Measurements from ENCODE around the gene MVB12B.

Gene MVB12B

DNA sequence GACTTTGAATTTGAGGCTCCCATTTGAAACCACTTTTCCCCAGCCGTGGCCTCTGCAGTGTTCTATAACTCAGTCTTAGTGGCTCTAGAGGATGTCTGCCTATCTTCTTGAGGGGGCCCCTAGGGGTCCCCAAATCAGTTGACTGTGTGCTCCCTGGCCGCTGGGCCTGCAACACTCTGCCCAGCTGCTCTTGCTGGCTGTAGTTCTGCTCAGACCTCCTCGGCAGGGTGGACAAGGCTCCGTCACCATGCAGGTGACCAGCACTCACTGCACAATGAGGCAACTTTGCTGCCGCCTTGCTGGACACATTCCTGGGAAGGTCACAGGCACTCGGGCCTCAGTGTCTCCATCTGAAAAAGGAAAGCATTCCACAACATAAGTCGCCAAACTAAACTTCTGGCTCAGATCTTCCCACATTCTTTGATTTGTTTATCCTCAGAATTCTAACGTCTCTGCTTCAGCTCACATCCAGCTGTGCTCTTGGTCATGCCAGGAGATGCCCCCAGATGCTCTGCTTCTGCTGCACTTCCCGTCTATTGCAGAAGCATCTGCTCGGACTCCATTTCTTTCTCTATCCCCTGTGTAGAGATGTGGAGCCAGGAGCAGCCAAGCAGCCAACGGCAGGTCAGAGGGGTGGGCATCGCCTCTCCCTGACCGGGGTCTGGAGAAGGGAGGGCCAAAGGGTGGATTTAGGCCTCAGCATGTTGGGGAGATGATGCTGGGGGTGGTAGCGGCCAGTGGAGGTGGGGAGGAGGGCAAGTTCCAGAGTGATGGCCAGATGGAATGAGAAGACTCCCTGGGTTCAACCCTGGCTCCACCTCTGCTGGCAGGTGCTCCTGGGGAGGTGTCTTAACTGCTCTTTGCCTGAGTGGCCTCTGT, 133.6 kb downstream of the MVB12B start:
- TF ChIP-seq, protein P1, sequence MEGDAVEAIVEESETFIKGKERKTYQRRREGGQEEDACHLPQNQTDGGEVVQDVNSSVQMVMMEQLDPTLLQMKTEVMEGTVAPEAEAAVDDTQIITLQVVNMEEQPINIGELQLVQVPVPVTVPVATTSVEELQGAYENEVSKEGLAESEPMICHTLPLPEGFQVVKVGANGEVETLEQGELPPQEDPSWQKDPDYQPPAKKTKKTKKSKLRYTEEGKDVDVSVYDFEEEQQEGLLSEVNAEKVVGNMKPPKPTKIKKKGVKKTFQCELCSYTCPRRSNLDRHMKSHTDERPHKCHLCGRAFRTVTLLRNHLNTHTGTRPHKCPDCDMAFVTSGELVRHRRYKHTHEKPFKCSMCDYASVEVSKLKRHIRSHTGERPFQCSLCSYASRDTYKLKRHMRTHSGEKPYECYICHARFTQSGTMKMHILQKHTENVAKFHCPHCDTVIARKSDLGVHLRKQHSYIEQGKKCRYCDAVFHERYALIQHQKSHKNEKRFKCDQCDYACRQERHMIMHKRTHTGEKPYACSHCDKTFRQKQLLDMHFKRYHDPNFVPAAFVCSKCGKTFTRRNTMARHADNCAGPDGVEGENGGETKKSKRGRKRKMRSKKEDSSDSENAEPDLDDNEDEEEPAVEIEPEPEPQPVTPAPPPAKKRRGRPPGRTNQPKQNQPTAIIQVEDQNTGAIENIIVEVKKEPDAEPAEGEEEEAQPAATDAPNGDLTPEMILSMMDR (IDR thresholded peaks at IDR 0.05; ENCODE audit: low read depth, low read length): no peak
- no peak for TF ChIP-seq POLR2A (IDR thresholded peaks at IDR 0.05; ENCODE audit: extremely low read depth, insufficient read length)
- no peak for TF ChIP-seq MYC (IDR thresholded peaks at IDR 0.05; ENCODE audit: low read depth, low read length)
- TF ChIP-seq, protein P2, sequence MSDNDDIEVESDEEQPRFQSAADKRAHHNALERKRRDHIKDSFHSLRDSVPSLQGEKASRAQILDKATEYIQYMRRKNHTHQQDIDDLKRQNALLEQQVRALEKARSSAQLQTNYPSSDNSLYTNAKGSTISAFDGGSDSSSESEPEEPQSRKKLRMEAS (IDR thresholded peaks at IDR 0.05; ENCODE audit: low read depth, low read length): no peak
- no peak for DNase-seq (ENCODE audit: low read depth)
- H3K4me3 ChIP-seq (ENCODE audit: low read depth, low read length): no peak overlapping the region

DNA sequence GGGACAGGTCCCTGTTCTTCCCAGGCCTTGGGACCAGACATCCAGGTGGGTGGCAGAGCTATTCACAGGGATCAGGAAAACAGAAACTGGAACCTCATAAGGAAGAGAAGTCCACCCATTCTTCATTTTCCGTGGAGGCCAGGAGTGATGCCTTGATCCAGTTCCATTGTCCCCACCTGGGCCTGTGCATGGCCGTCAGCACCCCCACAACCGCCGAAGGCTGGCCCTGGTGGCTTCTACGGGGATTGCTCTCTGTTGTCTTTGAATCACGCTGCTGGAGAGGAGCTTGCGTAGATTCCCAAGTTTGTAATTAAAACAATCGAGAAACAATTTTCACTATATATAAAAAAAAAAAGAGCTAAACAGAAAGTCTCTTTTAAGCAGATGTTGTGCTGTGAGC, 134.4 kb downstream of the MVB12B start:
- no peak overlapping the region for H3K4me3 ChIP-seq (ENCODE audit: low read depth, low read length)

DNA sequence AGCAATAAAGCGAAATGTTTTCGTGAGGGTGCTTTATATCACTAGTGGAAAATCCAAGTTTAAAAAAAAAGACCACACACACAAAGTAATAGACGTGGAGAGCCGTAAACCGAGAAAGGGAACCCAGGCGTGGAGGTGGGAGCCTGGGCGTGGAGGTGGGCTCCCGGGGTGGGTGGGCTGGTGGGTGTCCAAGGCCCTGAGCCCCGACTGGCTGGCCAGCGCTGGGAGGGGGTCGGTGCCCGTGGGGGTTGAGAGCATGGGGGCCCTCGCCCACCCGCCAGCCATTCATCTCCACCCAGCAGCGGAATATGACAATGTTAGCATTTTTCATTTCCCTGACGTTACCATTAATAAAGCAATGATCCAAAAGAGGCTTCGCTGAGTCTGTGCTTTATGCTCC, 135.0 kb downstream of the MVB12B start:
- TF ChIP-seq POLR2A (IDR thresholded peaks at IDR 0.05; ENCODE audit: extremely low read depth, insufficient read length) (no peak), MYC (IDR thresholded peaks at IDR 0.05; ENCODE audit: low read depth, low read length) (no peak)
- TF ChIP-seq, protein P2 (IDR thresholded peaks at IDR 0.05; ENCODE audit: low read depth, low read length): no peak
- TF ChIP-seq, protein P1 (IDR thresholded peaks at IDR 0.05; ENCODE audit: low read depth, low read length): no peak
- no peak for DNase-seq (ENCODE audit: low read depth)
- no peak overlapping the region for H3K4me3 ChIP-seq (ENCODE audit: low read depth, low read length)

More for the DNA sequence above, 134.4 kb downstream of the MVB12B start:
- TF ChIP-seq, protein P1 (IDR thresholded peaks at IDR 0.05; ENCODE audit: low read depth, low read length): no peak
- TF ChIP-seq MYC (IDR thresholded peaks at IDR 0.05; ENCODE audit: low read depth, low read length): no peak
- TF ChIP-seq, protein P2 (IDR thresholded peaks at IDR 0.05; ENCODE audit: low read depth, low read length): no peak
- no peak for TF ChIP-seq POLR2A (IDR thresholded peaks at IDR 0.05; ENCODE audit: extremely low read depth, insufficient read length)
- DNase-seq (ENCODE audit: low read depth): no peak

DNA sequence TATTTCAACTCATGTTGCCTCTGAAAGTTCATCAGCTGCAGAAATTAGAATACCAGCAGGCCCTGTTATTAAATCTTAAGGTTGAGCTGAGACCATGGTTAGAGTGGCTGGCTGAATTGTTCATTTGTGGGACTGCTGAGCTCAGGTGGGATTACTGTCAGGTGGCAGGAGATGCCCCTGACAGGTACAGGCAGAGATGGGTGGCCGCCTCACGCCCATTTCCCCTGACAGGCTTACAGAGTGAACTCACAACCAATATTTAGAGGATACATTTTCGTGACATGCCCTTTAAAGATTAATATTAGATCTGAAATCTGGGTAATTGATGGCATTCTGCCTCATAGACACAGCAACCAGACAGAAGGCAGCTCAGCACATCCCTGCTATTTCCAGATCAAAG, 136.0 kb downstream of the MVB12B start:
- no peak overlapping the region for H3K4me3 ChIP-seq (ENCODE audit: low read depth, low read length)
- TF ChIP-seq POLR2A (IDR thresholded peaks at IDR 0.05; ENCODE audit: extremely low read depth, insufficient read length) (no peak), MYC (IDR thresholded peaks at IDR 0.05; ENCODE audit: low read depth, low read length) (no peak)
- TF ChIP-seq, protein P2 (IDR thresholded peaks at IDR 0.05; ENCODE audit: low read depth, low read length): no peak
- TF ChIP-seq, protein P1 (IDR thresholded peaks at IDR 0.05; ENCODE audit: low read depth, low read length): no peak
- DNase-seq (ENCODE audit: low read depth): no peak

DNA sequence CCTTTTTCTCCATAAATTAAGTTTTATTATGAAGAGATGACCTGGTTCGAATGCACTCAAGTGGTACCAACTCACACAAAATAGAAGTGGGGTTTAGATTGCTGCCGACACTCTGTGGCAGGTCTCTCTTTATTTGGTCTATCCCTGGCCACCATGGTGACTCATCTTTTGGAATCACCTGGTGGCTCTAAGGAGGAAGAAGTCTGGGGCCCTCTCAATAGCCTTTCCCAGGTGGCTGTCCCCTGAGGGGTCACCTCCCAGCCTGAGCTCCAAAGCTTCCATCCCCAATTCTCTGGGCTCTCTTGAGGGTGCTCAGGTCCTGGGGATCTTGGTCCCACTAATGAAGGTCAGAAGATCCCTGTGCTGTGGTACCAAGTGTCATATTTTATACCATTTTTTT, 136.8 kb downstream of the MVB12B start:
- no peak for DNase-seq (ENCODE audit: low read depth)
- H3K4me3 ChIP-seq (ENCODE audit: low read depth, low read length): no peak overlapping the region
- TF ChIP-seq, protein P1 (IDR thresholded peaks at IDR 0.05; ENCODE audit: low read depth, low read length): no peak
- TF ChIP-seq, protein P2 (IDR thresholded peaks at IDR 0.05; ENCODE audit: low read depth, low read length): no peak
- TF ChIP-seq MYC (IDR thresholded peaks at IDR 0.05; ENCODE audit: low read depth, low read length): no peak
- TF ChIP-seq POLR2A (IDR thresholded peaks at IDR 0.05; ENCODE audit: extremely low read depth, insufficient read length): no peak
